CD8-positive, alpha-beta memory T cell (primary cell): ENCODE data around the gene TRIM24. TPM values are rescaled to one million over a fixed set of nuclear protein-coding genes. Genes with fewer than 3 reads are reported as not detected.
"Not testable (repeated sequence)": the region's sequence is repeated elsewhere in the genome, so short reads cannot be mapped to it uniquely, and the experiment has no call there.

Experiments used
- CTCF ChIA-PET: fragments of 350-600 bp; sonication (Branson Sonifier 250); formaldehyde crosslinking; loops from one replicate; lab custom pipeline; 2021; ENCODE audit warnings: antibody characterized with exemption; lab: Charles Lee
- POLR2A ChIA-PET: fragments of 350-600 bp; sonication (Branson Sonifier 250); formaldehyde crosslinking; loops from one replicate; lab custom pipeline; 2021; ENCODE audit warnings: antibody characterized with exemption; lab: Charles Lee
- DNase-seq, 5 donors: peaks; one replicate each; pipeline versions ENCODE4 v3.0.0 to v3.0.0-alpha.2; 2020 to 2022; ENCODE audit warnings: mixed read lengths in 1 of 5
- H3K27ac ChIP-seq: one replicate; pipeline ENCODE4 v1.7.0; 2013; ENCODE audit warnings: low read depth, mild to moderate bottlenecking, low read length, moderate library complexity
- H3K27me3 ChIP-seq: 2 replicates; pipeline ENCODE4 v1.7.0; 2013; ENCODE audit warnings: low read length, mild to moderate bottlenecking; ENCODE audit not compliant: insufficient read depth, poor library complexity, severe bottlenecking
- H3K36me3 ChIP-seq: 2 replicates; pipeline ENCODE4 v1.7.0; 2013; ENCODE audit warnings: mild to moderate bottlenecking, low read length, moderate library complexity; ENCODE audit not compliant: insufficient read depth
- H3K4me1 ChIP-seq: 2 replicates; pipeline ENCODE4 v1.7.0; 2013; ENCODE audit warnings: mild to moderate bottlenecking, low read length, moderate library complexity; ENCODE audit not compliant: insufficient read depth
- H3K4me3 ChIP-seq: 2 replicates; pipeline ENCODE4 v1.7.0; 2013; ENCODE audit warnings: mild to moderate bottlenecking, low read length
- H3K9me3 ChIP-seq: 2 replicates; pipeline ENCODE4 v1.7.0; 2013; ENCODE audit warnings: mild to moderate bottlenecking, low read length
- H3K27ac Mint-ChIP-seq, 8 donors: one replicate each; pipeline ENCODE4 v1.8.0; 2020 to 2021; ENCODE audit warnings: mixed read lengths in 8 of 8, mild to moderate bottlenecking in 6 of 8, inconsistent platforms in 3 of 8, moderate library complexity in 3 of 8
- H3K27me3 Mint-ChIP-seq, 2 donors: one replicate each; pipeline ENCODE4 v1.8.0; 2020 to 2021; ENCODE audit warnings: mixed read lengths in 2 of 2, mild to moderate bottlenecking in 1 of 2, moderate library complexity in 1 of 2
- H3K36me3 Mint-ChIP-seq, 3 donors: one replicate each; pipeline ENCODE4 v1.8.0; 2020 to 2021; ENCODE audit warnings: mixed read lengths in 3 of 3, inconsistent platforms in 1 of 3, mild to moderate bottlenecking in 1 of 3
- H3K4me1 Mint-ChIP-seq, 3 donors: one replicate each; pipeline ENCODE4 v1.8.0; 2020 to 2021; ENCODE audit warnings: mixed read lengths in 3 of 3, inconsistent platforms in 1 of 3, mild to moderate bottlenecking in 1 of 3
- H3K4me3 Mint-ChIP-seq, 7 donors: one replicate each; pipeline ENCODE4 v1.8.0; 2020 to 2021; ENCODE audit warnings: mixed read lengths in 7 of 7, mild to moderate bottlenecking in 6 of 7, moderate library complexity in 4 of 7, inconsistent platforms in 2 of 7
- H3K9me3 Mint-ChIP-seq, 5 donors: one replicate each; pipeline ENCODE4 v1.8.0; 2020 to 2022; ENCODE audit warnings: mixed read lengths in 5 of 5, mild to moderate bottlenecking in 3 of 5, moderate library complexity in 2 of 5, inconsistent platforms in 1 of 5
- polyA plus RNA-seq: library from polyadenylated mRNA; unstranded; fragments of 300-500 nt; fragmentation: Illumina TruSeq; gene quantifications from one replicate; pipeline ENCODE4 v1.2.3, GENCODE V29; 2021
- total RNA-seq, 2 experiments: library from RNA; stranded (reverse); gene quantifications; one replicate each; pipeline ENCODE4 v1.2.3, GENCODE V29; 2021

The TRIM24 gene
- total and polyA plus RNA-seq, 3 experiments from 2014 or later, result 8.4 to 16.3 (median 15.2) TPM

DNA sequence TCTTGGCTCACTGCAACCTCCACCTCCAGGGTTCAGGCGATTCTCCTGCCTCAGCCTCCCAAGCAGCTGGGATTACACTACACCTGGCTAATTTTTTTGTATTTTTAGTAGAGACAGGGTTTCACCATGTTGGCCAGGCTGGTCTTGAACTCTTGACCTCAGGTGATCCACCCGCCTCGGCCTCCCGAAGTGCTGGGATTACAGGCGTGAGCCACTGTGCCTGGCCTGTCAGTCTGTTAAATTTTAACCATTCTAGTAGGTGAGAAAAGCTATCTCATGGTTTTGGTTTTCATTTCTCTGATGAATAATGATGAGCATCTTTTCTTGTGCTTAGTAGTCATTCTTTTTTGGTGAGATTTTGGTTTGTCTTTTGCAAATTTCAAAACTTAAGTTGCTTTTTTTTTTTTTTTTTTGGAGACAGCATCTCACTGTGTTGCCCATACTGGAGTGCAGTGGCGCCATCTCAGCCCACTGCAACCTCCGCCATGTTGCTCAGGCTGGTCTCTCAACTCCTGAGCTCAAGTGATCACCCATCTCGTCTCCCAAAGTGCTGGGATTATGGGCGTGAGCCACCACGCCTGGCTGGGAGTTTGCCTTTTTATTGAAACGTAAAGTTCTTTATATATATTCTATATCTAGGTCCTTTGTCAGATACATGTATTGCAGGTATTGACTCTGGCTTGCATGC, 6.2 kb downstream of the TRIM24 start:
- H3K4me3 ChIP-seq, H3K9me3 ChIP-seq, CTCF ChIA-PET, H3K27ac ChIP-seq, H3K9me3 Mint-ChIP-seq, H3K27me3 ChIP-seq, H3K36me3 Mint-ChIP-seq, H3K27me3 Mint-ChIP-seq, H3K36me3 ChIP-seq, DNase-seq, POLR2A ChIA-PET: not testable (repeated sequence)
- peak overlapping the region in 1 of 7 donors; percentile 34 for H3K4me3 Mint-ChIP-seq
- peak overlapping the region in 1 of 8 donors; percentile 52 for H3K27ac Mint-ChIP-seq
- peaks cover 24% of the 10 kb centered on the region for H3K4me1 ChIP-seq
- peaks cover 50 to 79% (median 61%) of the 10 kb centered on the region in 3 donors for H3K4me1 Mint-ChIP-seq

DNA sequence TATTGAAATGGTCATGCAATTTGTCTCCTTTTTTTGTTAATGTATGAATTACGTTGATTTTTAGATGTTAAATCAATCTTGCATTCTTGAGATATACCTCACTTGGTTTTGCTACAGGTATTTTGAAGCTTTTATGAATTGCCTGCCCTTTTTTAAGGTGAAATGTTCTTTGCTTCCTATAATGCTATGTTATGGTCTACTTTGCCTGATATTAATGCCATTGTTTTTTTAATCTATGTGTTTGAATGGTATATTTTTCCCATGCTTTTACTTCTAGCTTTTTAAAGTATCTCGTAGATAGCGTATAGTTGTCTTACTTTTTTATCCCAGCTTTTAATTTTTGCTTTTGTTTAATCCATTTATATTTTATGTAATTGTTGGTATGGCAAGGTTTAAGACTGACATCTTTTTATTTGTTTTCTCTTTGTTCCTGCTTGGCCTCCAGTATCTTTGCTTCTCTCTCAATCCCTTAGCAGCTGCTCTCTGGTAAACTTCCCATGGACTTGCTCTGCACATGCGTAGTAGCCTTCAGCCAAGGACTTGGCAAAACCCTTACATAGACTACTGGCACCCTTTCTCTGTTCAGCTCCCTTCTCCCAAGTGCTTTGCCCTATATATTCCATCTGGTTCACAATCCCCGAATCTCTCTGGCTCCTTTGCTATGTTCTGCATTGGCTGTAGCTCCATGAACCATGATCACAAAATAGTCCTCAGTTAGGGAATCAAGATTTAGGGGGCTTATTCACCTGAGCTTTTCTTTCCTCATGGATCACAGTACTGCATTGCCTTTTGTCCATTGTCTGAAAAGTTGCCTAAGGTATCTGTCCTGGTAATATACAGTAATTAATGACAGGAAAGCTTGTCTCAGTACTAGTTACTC, 8.4 kb downstream of the TRIM24 start:
- peaks cover 14% of the 10 kb centered on the region for H3K4me1 ChIP-seq
- Mint-ChIP-seq H3K36me3 (peaks cover 0 to 2% (median under 1%) of the 10 kb centered on the region in 3 donors), H3K9me3 (no peaks in the 10 kb centered on the region), H3K27ac (peak overlapping the region in 1 of 8 donors; percentile 50), H3K4me1 (peaks cover 45 to 75% (median 60%) of the 10 kb centered on the region in 3 donors), H3K4me3 (peak overlapping the region in 1 of 7 donors; percentile 3), H3K27me3 (peaks cover 0 to 2% of the 10 kb centered on the region in 2 donors)
- H3K27me3 ChIP-seq, result no peaks in the 10 kb centered on the region
- no peaks in the 10 kb centered on the region for H3K9me3 ChIP-seq
- no peak overlapping the region for H3K4me3 ChIP-seq
- POLR2A ChIA-PET, result interaction anchor here (0.8 kb wide), 1 partner anchor 10 kb away, joined by 5 read pairs; no protein-coding TSS in a partner anchor
- H3K27ac ChIP-seq, result no peak overlapping the region
- CTCF ChIA-PET, result interaction anchor here (1.3 kb wide), 1 partner anchor 10 kb away, joined by 4 read pairs; no protein-coding TSS in a partner anchor
- H3K36me3 ChIP-seq, result no peaks in the 10 kb centered on the region
- DNase-seq, result no peak

DNA sequence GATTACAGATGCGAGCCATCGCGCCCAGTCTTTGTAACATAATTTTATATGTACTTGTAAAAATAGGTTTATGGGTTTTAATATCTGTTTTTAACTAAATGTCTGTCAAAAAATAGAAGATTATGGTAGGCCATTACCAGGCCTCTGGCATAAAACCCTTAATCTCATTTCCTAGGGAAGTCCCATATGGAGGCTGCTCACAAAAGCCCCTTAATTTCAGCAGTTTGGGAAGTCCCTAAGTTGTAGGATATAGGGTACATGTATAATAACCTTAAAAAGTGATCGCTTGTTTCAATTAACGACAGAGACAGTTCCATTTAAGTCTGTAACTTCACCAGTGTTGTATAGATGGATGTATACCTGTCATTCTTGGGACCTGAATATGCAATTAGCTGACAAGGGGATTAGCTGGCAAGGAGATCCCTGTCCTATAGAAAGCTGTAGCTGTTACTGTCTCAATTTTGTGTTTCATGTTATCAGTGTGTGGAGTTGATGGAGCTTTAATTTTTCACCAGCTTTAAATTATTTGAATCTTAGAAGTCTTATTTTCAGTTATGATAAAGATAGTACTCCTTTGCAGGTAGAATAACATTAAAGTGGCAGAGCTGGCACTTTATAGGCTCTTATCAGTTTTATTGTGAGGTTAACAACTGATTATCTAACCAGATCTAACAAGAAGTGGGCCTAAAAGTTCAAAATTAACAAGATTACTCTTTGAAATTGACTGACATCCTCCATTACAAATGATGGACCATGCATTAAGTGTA, 10.5 kb downstream of the TRIM24 start:
- H3K27ac Mint-ChIP-seq, result peak overlapping the region in 1 of 8 donors; percentile 23
- H3K27ac ChIP-seq, result no peak overlapping the region
- peaks cover 16% of the 10 kb centered on the region for H3K4me1 ChIP-seq
- peaks cover 0 to 2% of the 10 kb centered on the region in 2 donors for H3K27me3 Mint-ChIP-seq
- H3K4me3 ChIP-seq, result no peak overlapping the region
- ChIA-PET CTCF (interaction anchor here (1.3 kb wide), 1 partner anchor 8 kb away, joined by 3 read pairs; no protein-coding TSS in a partner anchor), POLR2A (no interaction called here)
- peaks cover 0 to 2% (median 0%) of the 10 kb centered on the region in 3 donors for H3K36me3 Mint-ChIP-seq
- no peak for DNase-seq
- no peaks in the 10 kb centered on the region for H3K9me3 ChIP-seq
- H3K9me3 Mint-ChIP-seq, result no peaks in the 10 kb centered on the region
- H3K27me3 ChIP-seq, result no peaks in the 10 kb centered on the region
- peaks cover 46 to 74% (median 54%) of the 10 kb centered on the region in 3 donors for H3K4me1 Mint-ChIP-seq
- no peaks in the 10 kb centered on the region for H3K36me3 ChIP-seq
- H3K4me3 Mint-ChIP-seq, result no peak overlapping the region

DNA sequence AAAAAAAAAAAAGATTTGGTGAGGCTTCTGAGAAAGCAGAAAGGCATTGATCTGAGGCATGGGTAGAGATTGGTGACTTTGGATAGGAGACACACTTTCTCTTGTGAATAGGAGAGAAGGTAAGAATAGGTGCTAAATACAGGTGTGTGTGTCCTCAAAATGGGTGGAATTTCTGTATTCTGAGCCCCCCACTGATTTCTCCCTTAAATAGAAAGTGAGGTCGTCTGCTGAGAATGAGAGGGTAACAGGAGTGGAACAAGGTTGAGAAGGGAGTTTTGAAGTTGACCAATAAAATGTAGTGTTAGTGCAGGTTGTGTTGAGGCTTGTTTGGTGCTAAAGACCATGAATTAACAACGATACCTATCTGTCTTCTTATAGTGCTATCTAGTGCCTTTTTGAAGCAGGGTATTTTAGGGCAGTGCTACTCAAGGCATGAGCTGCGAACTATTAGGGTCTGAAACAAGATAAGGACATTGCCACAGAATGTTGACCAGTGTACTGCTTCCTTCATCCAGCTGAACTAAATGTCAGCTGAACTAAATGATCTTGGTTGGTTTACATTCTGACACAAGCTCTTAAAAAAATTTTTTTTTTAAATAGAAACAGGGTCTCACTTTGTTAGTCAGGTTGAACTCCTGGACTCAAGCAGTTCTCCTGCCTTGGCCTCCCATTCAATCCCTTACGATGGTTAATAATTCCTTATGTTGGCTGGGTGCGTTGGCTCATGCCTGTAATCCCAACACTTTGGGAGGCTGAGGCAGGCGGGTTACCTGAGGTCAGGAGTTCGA, 12.4 kb downstream of the TRIM24 start:
- Mint-ChIP-seq H3K9me3 (no peaks in the 10 kb centered on the region), H3K27me3 (no peaks in the 10 kb centered on the region), H3K4me1 (peaks cover 46 to 73% (median 58%) of the 10 kb centered on the region in 3 donors), H3K4me3 (no peak overlapping the region), H3K36me3 (no peaks in the 10 kb centered on the region), H3K27ac (no peak overlapping the region)
- Histone ChIP-seq H3K27ac (no peak overlapping the region), H3K27me3 (no peaks in the 10 kb centered on the region), H3K9me3 (no peaks in the 10 kb centered on the region), H3K36me3 (no peaks in the 10 kb centered on the region), H3K4me3 (no peak overlapping the region), H3K4me1 (peaks cover 23% of the 10 kb centered on the region)
- DNase-seq, result no peak
- ChIA-PET POLR2A (no interaction called here), CTCF (no interaction called here)

DNA sequence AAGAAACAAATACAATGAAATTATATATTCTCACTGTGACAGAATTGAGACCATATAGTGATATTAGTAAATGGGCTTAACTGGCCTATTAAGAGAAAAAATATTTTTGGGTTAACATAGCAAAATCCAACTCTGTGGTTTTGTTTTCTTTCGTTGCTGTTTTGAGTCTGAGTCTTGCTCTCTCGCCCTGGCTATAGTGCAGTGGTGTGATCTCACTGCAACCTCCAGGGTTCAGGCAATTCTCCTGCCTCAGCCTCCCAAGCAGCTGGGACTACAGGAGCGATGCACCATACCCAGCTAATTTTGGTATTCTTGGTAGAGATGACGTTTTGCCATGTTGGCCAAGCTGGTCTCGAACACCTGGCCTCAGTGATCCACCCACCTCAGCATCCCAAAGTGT, 15.3 kb downstream of the TRIM24 start:
- Mint-ChIP-seq H3K36me3 (peaks cover 0 to 2% (median 0%) of the 10 kb centered on the region in 3 donors), H3K4me1 (peaks cover 47 to 70% (median 65%) of the 10 kb centered on the region in 3 donors), H3K27me3 (no peaks in the 10 kb centered on the region), H3K9me3 (no peaks in the 10 kb centered on the region), H3K27ac (no peak overlapping the region), H3K4me3 (no peak overlapping the region)
- Histone ChIP-seq H3K4me3 (no peak overlapping the region), H3K4me1 (peaks cover 20% of the 10 kb centered on the region), H3K9me3 (no peaks in the 10 kb centered on the region), H3K36me3 (no peaks in the 10 kb centered on the region), H3K27ac (no peak overlapping the region), H3K27me3 (no peaks in the 10 kb centered on the region)
- no peak for DNase-seq
- CTCF ChIA-PET, result no interaction called here
- POLR2A ChIA-PET, result no interaction called here

DNA sequence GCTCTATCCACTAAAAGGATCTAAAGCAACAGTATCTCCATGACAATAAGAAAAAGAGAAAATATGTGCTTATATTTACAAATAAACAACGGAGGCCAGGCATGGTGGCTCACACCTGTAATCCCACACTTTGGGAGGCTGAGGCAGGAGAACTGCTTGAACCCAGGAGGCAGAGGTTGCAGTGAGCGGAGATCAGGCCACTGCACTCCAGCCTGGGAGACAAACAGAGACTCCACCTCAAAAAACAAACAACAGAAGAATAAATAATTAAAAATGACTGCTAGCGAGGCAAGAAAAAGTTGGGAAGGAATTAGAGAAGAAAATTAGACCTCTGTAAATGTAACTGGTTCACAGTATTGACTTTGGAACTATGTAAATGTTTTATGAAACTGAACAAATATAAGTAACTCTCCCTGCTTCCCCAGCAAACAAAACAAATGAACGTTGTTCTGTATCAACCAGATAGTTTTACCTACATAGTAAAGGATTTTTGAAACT, 17.1 kb downstream of the TRIM24 start:
- H3K4me1 ChIP-seq, result peaks cover 20% of the 10 kb centered on the region
- no peaks in the 10 kb centered on the region for H3K9me3 Mint-ChIP-seq
- no peak overlapping the region for H3K4me3 Mint-ChIP-seq
- no peak overlapping the region for H3K4me3 ChIP-seq
- ChIA-PET POLR2A (no interaction called here), CTCF (no interaction called here)
- H3K9me3 ChIP-seq, result no peaks in the 10 kb centered on the region
- DNase-seq, result no peak
- H3K27me3 Mint-ChIP-seq, result no peaks in the 10 kb centered on the region
- H3K36me3 Mint-ChIP-seq, result peaks cover 0 to 3% (median 2%) of the 10 kb centered on the region in 3 donors
- peaks cover 50 to 74% (median 68%) of the 10 kb centered on the region in 3 donors for H3K4me1 Mint-ChIP-seq
- H3K36me3 ChIP-seq, result no peaks in the 10 kb centered on the region
- H3K27ac Mint-ChIP-seq, result peak overlapping the region in 3 of 8 donors; percentile 0 to 34 (median 3)
- no peaks in the 10 kb centered on the region for H3K27me3 ChIP-seq
- no peak overlapping the region for H3K27ac ChIP-seq

DNA sequence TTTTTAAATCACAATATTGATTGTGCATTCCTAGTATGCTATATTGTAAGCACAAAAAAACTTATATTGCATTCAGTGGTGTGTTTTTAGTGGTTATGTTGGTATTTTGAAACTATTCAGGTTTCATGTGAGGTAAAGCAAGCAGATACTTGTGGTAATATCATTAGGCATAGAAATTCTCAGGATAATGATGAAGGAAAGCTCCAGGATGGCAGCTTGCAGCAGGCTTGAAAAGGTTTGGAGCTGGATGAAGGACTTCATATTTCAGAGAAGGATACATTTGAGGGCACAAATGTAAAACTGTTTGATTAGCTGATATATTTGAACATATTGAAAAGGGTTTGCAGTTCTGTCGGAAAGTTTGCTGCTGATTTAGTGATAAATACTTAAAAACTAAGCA, 17.5 kb downstream of the TRIM24 start:
- H3K4me3 ChIP-seq, result no peak overlapping the region
- no peak overlapping the region for H3K27ac ChIP-seq
- H3K4me1 ChIP-seq, result peaks cover 20% of the 10 kb centered on the region
- peak overlapping the region in 1 of 8 donors; percentile 3 for H3K27ac Mint-ChIP-seq
- CTCF ChIA-PET, result no interaction called here
- peaks cover 0 to 3% (median 2%) of the 10 kb centered on the region in 3 donors for H3K36me3 Mint-ChIP-seq
- H3K9me3 ChIP-seq, result no peaks in the 10 kb centered on the region
- H3K36me3 ChIP-seq, result no peaks in the 10 kb centered on the region
- DNase-seq, result no peak
- H3K4me1 Mint-ChIP-seq, result peaks cover 52 to 74% (median 69%) of the 10 kb centered on the region in 3 donors
- no peaks in the 10 kb centered on the region for H3K9me3 Mint-ChIP-seq
- no peak overlapping the region for H3K4me3 Mint-ChIP-seq
- no peaks in the 10 kb centered on the region for H3K27me3 Mint-ChIP-seq
- no peaks in the 10 kb centered on the region for H3K27me3 ChIP-seq
- POLR2A ChIA-PET, result no interaction called here
